LHCN-M2 (cell line): ENCODE data around the gene CC2D2B. TPM values are rescaled to one million over a fixed set of nuclear protein-coding genes. Genes with fewer than 3 reads are reported as not detected.
A peak's percentile ranks its signal among the peaks of the same experiment; 100 is the strongest.
"Not testable (repeated sequence)": the region's sequence is repeated elsewhere in the genome, so short reads cannot be mapped to it uniquely, and the experiment has no call there.

Experiments used
- DNase-seq: peaks from one replicate; pipeline ENCODE4 v3.0.0-alpha.2; 2012; ENCODE audit warnings: low read depth
- total RNA-seq: library from RNA; depleted of rRNA; stranded (reverse); fragments of >200 nt; gene quantifications from 2 replicates; pipeline ENCODE4 v1.2.3, GENCODE V29; 2014

CC2D2B gene
- total RNA-seq, 1 experiment from 2014 or later = 0.11 TPM

- not testable (repeated sequence) for DNase-seq
Observed at GRCh38 chr10:95905897-95906580, 1.7 kb upstream of the CC2D2B start.

GRCh38 chr10:95906677-95907455 lies 909 bp upstream of the CC2D2B start:
- peak; percentile 60 for DNase-seq

- no peak for DNase-seq
Observed at GRCh38 chr10:95908450-95908849, 675 bp downstream of the CC2D2B start.

DNA sequence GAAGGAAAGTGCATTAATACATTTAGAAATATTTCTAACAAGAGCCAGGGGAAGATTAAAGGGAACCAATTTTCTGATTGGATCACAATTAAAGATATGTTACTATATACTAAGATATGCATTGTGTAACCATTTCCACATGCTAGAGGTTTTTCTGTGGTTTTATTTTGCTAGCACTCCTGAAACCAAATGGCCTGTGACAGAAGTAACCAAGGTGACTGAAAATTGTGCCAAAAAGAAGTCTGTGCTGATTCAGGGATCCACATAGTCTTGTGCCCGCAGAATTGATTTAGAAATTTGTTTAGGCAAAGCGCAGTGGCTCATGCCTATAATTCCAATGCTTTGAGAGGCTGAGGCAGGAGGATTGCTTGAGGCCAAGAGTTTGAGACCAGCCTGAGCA lies 1.8 kb downstream of the CC2D2B start:
- no peak for DNase-seq

GRCh38 chr10:95916039-95916438 lies 8.3 kb downstream of the CC2D2B start:
- not testable (repeated sequence) for DNase-seq

GRCh38 chr10:95920798-95921426 lies 13.1 kb downstream of the CC2D2B start:
- no peak for DNase-seq

- DNase-seq = no peak
Observed at GRCh38 chr10:95925033-95925432, 17.3 kb downstream of the CC2D2B start.

- no peak for DNase-seq
Observed at GRCh38 chr10:95935429-95935828, 27.7 kb downstream of the CC2D2B start.

- no peak for DNase-seq
Observed at GRCh38 chr10:95941115-95941514, 33.3 kb downstream of the CC2D2B start.

DNA sequence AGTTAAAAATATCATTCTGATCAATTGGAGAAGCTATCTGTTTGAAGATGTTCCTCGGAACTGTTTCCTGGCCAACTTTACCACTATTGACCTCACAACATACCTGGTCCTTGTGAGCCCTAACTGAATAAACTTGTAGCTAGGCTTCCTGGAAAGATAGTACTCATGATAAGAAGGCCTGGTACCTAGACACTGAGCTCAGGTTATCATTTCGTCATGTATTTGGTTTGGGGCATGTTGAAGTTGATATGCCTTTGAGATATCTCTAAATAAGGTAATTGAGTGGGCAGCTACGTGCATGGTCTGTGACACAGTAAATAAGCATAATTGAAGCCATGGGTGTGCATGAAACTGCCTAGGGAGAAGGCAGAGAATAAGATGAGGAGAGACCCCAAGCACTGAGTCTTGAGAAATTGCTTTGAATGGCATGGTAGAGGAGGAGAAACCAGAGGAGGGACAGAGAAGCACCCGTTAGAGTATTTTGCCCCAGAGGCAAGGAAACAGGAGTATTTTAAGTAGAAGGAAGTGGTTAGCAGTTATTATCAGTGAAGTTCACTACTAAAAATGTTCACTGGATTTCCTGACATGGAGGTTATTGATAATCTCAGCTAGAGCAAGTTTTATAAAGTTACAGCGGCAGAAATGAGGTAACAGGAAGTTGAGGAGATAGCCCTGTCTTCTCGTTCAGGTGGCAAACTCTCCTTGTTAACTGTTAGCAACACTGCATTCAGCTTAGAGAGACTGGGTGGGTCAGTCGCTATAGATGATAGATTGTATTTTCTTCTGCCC lies 55.6 kb downstream of the CC2D2B start:
- DNase-seq = no peak

- DNase-seq = no peak
Observed at GRCh38 chr10:95963991-95964389, 56.2 kb downstream of the CC2D2B start.

DNA sequence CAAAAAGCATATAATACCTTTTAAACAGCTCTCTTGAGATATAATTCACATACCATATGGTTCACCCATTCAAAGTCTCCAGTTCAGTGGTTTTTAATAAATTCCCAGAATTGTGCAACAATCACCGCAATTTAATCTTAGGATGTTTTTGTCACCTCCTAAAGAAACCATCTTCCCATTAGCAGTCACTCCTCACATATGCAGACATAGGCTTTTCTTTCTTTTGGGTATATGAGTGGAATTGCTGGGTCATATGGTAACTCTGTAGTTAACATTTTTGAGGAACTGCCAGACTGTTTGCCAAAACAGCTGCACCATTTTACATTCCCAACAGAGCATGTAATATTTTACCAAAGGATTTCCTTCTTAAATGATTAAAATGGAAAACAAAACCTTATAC lies 57.0 kb downstream of the CC2D2B start:
- no peak for DNase-seq

GRCh38 chr10:95976362-95977229 lies 68.8 kb downstream of the CC2D2B start:
- no peak for DNase-seq

GRCh38 chr10:95982200-95982599 lies 74.4 kb downstream of the CC2D2B start:
- DNase-seq = no peak

DNA sequence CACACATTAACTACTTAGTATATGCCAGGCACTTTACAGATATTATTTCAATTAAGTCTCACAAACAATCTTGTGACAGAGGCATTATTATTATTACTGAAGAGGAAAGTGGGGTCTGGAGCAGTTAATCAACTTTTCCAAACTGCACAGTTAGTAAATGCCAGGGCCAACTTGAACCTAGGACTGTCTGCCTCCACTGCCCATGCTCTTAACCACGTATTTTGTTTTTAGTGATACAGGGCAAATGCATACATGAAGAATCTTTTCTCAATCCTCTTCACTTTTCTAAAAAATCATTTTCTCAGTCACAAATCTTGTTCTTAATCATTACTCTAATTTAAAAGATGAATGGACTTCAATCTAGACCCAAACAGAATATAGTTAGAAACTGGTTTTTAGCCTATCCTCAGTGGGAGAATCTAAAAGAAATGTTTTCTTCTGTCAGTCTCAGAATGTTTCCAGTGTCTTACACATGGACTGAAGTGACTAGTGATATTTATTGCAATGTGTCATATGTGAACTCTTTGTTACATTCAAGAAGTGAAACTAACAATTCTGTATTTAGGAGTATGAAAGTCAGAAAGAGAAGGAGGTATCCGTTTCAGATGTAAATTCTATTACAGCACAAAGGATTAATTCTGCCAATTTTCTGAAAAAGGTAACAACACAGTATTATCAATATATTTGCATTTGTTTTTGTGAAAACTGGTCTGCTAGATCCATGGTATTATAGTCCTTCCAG lies 80.1 kb downstream of the CC2D2B start:
- no peak for DNase-seq

- DNase-seq = no peak
Observed at GRCh38 chr10:95988702-95989101, 80.9 kb downstream of the CC2D2B start.

DNA sequence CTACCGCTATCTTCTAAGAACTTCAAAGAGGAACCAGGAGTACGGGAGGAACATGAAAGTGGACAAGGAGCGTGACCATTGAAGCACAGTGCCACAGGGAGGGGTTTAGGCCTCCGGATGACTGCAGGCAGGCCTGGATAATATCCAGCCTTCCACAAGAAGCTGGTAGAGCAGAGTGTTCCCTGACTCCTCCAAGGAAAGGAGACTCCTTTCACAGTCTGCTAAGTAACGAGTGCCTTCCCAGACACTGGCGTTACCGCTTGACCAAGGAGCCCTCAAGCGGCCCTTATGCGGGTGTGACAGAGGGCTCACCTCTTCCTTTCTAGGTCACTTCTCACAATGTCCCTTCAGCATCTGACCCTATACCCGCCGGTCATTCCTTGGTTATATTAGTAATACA lies 86.6 kb downstream of the CC2D2B start:
- DNase-seq = not testable (repeated sequence)

- DNase-seq = no peak
Observed at GRCh38 chr10:95998255-95998784, 90.5 kb downstream of the CC2D2B start.

DNA sequence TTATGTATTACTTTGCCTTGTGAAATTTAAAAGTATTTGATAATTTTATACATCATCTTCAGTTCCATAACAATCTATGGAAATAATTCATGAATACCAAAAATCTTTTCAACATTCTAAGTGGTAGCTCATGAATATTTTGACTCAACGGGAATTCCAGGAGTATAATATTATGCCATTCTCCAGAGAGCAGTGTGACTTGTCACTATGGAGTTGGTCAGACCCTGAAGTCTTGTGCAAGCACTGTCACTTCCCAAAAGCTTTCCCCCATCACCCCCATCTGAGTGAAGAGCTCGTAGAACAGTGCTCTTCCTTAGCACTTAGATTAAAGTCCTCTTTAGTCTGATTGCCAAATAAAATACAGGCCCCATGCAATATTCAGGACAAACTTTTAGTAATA lies 106.2 kb downstream of the CC2D2B start:
- no peak for DNase-seq
